ENCODE data around the gene UCKL1. TPM values are rescaled to one million over a fixed set of nuclear protein-coding genes. Genes with fewer than 3 reads are reported as not detected.

The UCKL1 gene
- total and polyA plus RNA-seq, 2 experiments from 2014 or later = 18.5 to 52.2 TPM

DNA sequence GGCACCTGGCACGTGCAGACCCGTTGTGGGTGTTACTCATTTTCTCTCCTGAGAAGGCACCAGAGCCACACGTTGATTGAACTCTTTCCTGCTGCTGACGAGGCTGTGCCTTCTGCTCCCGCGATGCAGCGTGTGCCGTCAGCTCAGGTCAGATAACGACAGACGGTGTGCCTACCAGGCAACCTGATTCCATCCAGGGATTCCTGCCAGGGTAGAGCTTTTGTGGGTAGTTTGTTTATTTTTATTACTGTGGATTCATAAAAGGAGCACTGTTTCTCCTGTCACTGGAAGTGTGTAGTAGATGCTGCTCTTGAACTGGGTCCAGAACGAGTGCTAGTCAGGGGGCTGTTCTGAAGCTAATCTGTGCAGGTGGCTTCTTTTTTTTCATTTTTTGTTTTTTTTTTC lies 45.4 kb upstream of the UCKL1 start:
- DNase-seq (ENCODE audit: low spot score) = no peak
- Histone ChIP-seq H3K79me2 (no peaks in the 10 kb centered on the region), H3K4me3 (no peak overlapping the region), H4K20me1 (ENCODE audit: insufficient read depth, poor library complexity, severe bottlenecking) (peaks cover 11% of the 10 kb centered on the region), H3K27ac (no peak overlapping the region), H3K4me1 (ENCODE audit: insufficient read depth) (no peaks in the 10 kb centered on the region), H2AFZ (no peak overlapping the region), H3K9me3 (ENCODE audit: low read depth) (no peaks in the 10 kb centered on the region), H3K4me2 (no peak overlapping the region), H3K36me3 (replicated peaks; ENCODE audit: insufficient read depth, low read depth) (no peaks in the 10 kb centered on the region), H3K27me3 (no peaks in the 10 kb centered on the region), H3K9me2 (replicated peaks; ENCODE audit: insufficient read depth) (no peaks in the 10 kb centered on the region)
- WGBS (ENCODE audit: low lambda C conversion rate, missing lambda C conversion rate) = 81% methylated on average over 11 of the region's 11 CpGs
- TF ChIP-seq, protein P1, sequence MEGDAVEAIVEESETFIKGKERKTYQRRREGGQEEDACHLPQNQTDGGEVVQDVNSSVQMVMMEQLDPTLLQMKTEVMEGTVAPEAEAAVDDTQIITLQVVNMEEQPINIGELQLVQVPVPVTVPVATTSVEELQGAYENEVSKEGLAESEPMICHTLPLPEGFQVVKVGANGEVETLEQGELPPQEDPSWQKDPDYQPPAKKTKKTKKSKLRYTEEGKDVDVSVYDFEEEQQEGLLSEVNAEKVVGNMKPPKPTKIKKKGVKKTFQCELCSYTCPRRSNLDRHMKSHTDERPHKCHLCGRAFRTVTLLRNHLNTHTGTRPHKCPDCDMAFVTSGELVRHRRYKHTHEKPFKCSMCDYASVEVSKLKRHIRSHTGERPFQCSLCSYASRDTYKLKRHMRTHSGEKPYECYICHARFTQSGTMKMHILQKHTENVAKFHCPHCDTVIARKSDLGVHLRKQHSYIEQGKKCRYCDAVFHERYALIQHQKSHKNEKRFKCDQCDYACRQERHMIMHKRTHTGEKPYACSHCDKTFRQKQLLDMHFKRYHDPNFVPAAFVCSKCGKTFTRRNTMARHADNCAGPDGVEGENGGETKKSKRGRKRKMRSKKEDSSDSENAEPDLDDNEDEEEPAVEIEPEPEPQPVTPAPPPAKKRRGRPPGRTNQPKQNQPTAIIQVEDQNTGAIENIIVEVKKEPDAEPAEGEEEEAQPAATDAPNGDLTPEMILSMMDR (IDR thresholded peaks at IDR 0.05; ENCODE audit: poor library complexity) = no peak
- TF ChIP-seq EZH2 (IDR thresholded peaks at IDR 0.05; ENCODE audit: borderline replicate concordance) (no peak), EZH2phosphoT487 (IDR thresholded peaks at IDR 0.05; ENCODE audit: low read depth, severe bottlenecking, unreplicated experiment) (no peak)

DNA sequence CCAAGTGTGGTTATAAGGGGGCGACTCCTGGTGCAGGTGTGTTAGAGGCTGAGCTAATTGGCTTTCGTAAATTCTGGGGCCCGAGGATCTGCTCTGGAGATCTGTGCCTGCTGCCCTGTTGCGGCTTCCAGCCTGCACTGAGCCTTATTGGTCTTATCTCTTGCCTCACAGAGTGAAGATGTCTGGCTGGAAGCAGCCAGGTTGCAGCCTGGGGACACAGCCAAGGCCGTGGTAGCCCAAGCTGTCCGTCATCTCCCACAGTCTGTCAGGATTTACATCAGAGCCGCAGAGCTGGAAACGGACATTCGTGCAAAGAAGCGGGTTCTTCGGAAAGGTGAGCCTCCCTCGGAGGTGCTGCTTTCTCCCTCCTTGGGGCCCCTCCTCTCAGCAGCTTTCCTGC lies 44.7 kb upstream of the UCKL1 start:
- WGBS (ENCODE audit: low lambda C conversion rate, missing lambda C conversion rate) = 95% methylated on average over 12 of the region's 12 CpGs
- Histone ChIP-seq H3K27ac (no peak overlapping the region), H3K4me2 (no peak overlapping the region), H3K36me3 (replicated peaks; ENCODE audit: insufficient read depth, low read depth) (no peaks in the 10 kb centered on the region), H3K4me1 (ENCODE audit: insufficient read depth) (no peaks in the 10 kb centered on the region), H2AFZ (no peak overlapping the region), H3K27me3 (no peaks in the 10 kb centered on the region), H4K20me1 (ENCODE audit: insufficient read depth, poor library complexity, severe bottlenecking) (peaks cover 9% of the 10 kb centered on the region), H3K4me3 (no peak overlapping the region), H3K79me2 (no peaks in the 10 kb centered on the region), H3K9me3 (ENCODE audit: low read depth) (no peaks in the 10 kb centered on the region), H3K9me2 (replicated peaks; ENCODE audit: insufficient read depth) (no peaks in the 10 kb centered on the region)
- no peak for TF ChIP-seq EZH2phosphoT487 (IDR thresholded peaks at IDR 0.05; ENCODE audit: low read depth, severe bottlenecking, unreplicated experiment)
- DNase-seq (ENCODE audit: low spot score) = no peak

DNA sequence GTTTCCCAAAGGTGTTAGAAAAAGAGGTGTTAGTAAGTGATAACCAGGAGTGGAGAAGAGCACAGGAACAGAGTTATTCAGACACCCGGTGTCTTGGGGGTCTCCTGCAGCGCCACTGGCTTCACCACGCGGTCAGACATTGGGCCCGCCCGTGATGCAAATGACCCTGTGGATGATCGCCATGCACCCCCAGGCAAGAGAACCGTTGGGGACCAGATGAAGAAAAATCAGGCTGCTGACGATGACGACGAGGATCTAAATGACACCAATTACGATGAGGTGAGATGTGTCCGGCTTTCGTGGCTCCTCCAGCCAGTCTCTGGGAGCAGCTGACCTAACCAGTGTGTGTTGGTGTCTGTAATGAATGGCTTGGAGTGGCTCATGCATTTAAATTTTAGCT lies 26.7 kb upstream of the UCKL1 start:
- peaks cover 28% of the 10 kb centered on the region for H3K4me1 ChIP-seq (ENCODE audit: insufficient read depth)
- H2AFZ ChIP-seq = no peak overlapping the region
- H3K36me3 ChIP-seq (replicated peaks; ENCODE audit: insufficient read depth, low read depth) = no peaks in the 10 kb centered on the region
- H3K9me2 ChIP-seq (replicated peaks; ENCODE audit: insufficient read depth) = no peaks in the 10 kb centered on the region
- no peak for TF ChIP-seq EZH2 (IDR thresholded peaks at IDR 0.05; ENCODE audit: borderline replicate concordance)
- TF ChIP-seq, protein P1 (IDR thresholded peaks at IDR 0.05; ENCODE audit: poor library complexity) = no peak
- H3K4me3 ChIP-seq = no peak overlapping the region
- no peaks in the 10 kb centered on the region for H3K27me3 ChIP-seq
- DNase-seq (ENCODE audit: low spot score) = no peak
- peaks cover 27% of the 10 kb centered on the region for H3K79me2 ChIP-seq
- no peak overlapping the region for H3K4me2 ChIP-seq
- no peaks in the 10 kb centered on the region for H3K9me3 ChIP-seq (ENCODE audit: low read depth)
- WGBS (ENCODE audit: low lambda C conversion rate, missing lambda C conversion rate) = 96% methylated on average over 14 of the region's 14 CpGs
- H3K27ac ChIP-seq = no peak overlapping the region
- H4K20me1 ChIP-seq (ENCODE audit: insufficient read depth, poor library complexity, severe bottlenecking) = peaks cover 6% of the 10 kb centered on the region

DNA sequence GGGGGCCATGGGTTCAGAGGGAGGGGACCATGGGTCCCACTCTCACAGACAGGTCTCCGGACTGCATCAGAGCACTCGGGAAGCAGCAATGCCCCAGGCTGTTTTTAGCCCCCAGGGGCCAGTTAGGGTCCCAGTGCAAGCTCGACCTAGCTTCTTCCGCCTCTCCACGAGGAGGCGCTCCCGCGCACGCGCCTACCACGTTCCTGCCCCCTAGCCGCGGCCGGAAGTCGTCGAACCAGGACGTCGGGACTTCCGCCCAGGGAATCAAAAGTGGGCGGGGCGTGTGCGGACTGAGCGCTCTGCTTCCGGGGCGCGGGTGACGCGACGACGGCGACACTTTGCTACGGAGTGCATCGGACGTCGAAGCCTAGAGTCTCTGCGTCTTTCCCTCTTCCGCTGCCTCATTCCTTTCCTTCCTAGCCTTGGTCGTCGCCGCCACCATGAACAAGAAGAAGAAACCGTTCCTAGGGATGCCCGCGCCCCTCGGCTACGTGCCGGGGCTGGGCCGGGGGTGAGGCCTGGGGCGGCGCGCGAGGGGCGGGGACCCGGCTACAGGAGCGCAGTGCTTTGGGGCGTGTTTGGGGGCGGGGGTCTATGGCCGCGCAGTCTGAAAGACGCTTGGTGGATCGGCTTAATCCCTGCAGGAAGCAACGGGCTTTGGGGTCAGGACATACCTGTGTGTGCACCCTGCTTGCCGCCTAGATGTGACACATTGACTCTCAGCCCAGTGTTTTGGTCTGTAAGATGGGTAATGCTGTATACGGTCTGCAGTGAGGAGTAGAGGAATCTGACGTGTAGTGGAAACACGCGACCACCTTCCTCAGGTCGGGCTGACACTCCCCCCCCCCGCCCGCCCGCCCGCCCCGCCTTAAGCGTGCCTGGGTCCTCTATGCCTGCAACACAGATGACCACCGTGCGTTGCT lies 24.9 kb upstream of the UCKL1 start, which contains the start of gene PRPF6:
PRPF6 (plus strand) TSS at position 327 of the 923 bp plus-strand sequence; CDS start at position 441, 114 bp downstream.
- peaks cover 27% of the 10 kb centered on the region for H3K79me2 ChIP-seq
- H3K4me2 ChIP-seq = peak within 1 kb of the TSS; percentile 97
- 1% methylated on average over 49 of the region's 75 CpGs for WGBS (ENCODE audit: low lambda C conversion rate, missing lambda C conversion rate)
- H3K4me1 ChIP-seq (ENCODE audit: insufficient read depth) = peaks cover 31% of the 10 kb centered on the region
- TF ChIP-seq EZH2 (IDR thresholded peaks at IDR 0.05; ENCODE audit: borderline replicate concordance) (no peak), EZH2phosphoT487 (IDR thresholded peaks at IDR 0.05; ENCODE audit: low read depth, severe bottlenecking, unreplicated experiment) (no peak)
- TF ChIP-seq, protein P1 (IDR thresholded peaks at IDR 0.05; ENCODE audit: poor library complexity) = peak; percentile 88
- no peaks in the 10 kb centered on the region for H3K9me2 ChIP-seq (replicated peaks; ENCODE audit: insufficient read depth)
- H3K4me3 ChIP-seq = peak within 1 kb of the TSS; percentile 61
- no peaks in the 10 kb centered on the region for H3K27me3 ChIP-seq
- peaks cover 6% of the 10 kb centered on the region for H4K20me1 ChIP-seq (ENCODE audit: insufficient read depth, poor library complexity, severe bottlenecking)
- no peaks in the 10 kb centered on the region for H3K36me3 ChIP-seq (replicated peaks; ENCODE audit: insufficient read depth, low read depth)
- peak; percentile 99 for DNase-seq (ENCODE audit: low spot score)
- peak within 1 kb of the TSS; percentile 94 for H3K27ac ChIP-seq
- peak within 1 kb of the TSS; percentile 89 for H2AFZ ChIP-seq
- no peaks in the 10 kb centered on the region for H3K9me3 ChIP-seq (ENCODE audit: low read depth)

All from hepatocyte (in vitro differentiated cells).